HepG2 (cell line): ENCODE results near the gene CPNE4. TPM values are rescaled to one million over a fixed set of nuclear protein-coding genes. Genes with fewer than 3 reads are reported as not detected.

Source experiments
- ELF4 ChIP-seq: sonication (generic); formaldehyde crosslinking; IDR thresholded peaks from 2 replicates; pipeline ENCODE4 v1.5.0; 2020; ENCODE audit warnings: missing genetic modification reagents, mild to moderate bottlenecking, moderate library complexity, borderline replicate concordance
- JUND ChIP-seq: sonication (generic); formaldehyde crosslinking; IDR thresholded peaks from 2 replicates; pipeline ENCODE4 v1.8.0; 2022; ENCODE audit warnings: mild to moderate bottlenecking, missing genetic modification reagents
- RARG ChIP-seq: sonication (generic); formaldehyde crosslinking; IDR thresholded peaks from 2 replicates; pipeline ENCODE4 v1.4.0; 2020; ENCODE audit warnings: low read depth, mild to moderate bottlenecking, missing genetic modification reagents
- SMAD1 ChIP-seq: sonication (generic); formaldehyde crosslinking; IDR thresholded peaks from 2 replicates; pipeline ENCODE4 v1.4.0; 2020; ENCODE audit warnings: missing genetic modification reagents, low read depth, mild to moderate bottlenecking, borderline replicate concordance
- TGIF2 ChIP-seq: IDR thresholded peaks from 2 replicates; pipeline ENCODE4 v1.6.1; 2016; ENCODE audit warnings: control low read depth, missing compliant biosample characterization
- ZFAT ChIP-seq: sonication (generic); formaldehyde crosslinking; conservative IDR thresholded peaks from 2 replicates; pipeline ENCODE4 v1.8.1; 2023; ENCODE audit warnings: missing genetic modification reagents, inconsistent platforms
- ZNF382 ChIP-seq: sonication (generic); formaldehyde crosslinking; IDR thresholded peaks from 2 replicates; pipeline ENCODE4 v1.5.0; 2020; ENCODE audit warnings: missing genetic modification reagents, mild to moderate bottlenecking, borderline replicate concordance
- ZNF577 ChIP-seq: sonication (generic); formaldehyde crosslinking; IDR thresholded peaks from 2 replicates; pipeline ENCODE4 v1.4.0; 2020; ENCODE audit warnings: mild to moderate bottlenecking, low read depth, missing genetic modification reagents, borderline replicate concordance
- ZZZ3 ChIP-seq: sonication (generic); formaldehyde crosslinking; IDR thresholded peaks from 2 replicates; pipeline ENCODE4 v1.4.0; 2020; ENCODE audit warnings: missing genetic modification reagents, mild to moderate bottlenecking, borderline replicate concordance
- polyA plus RNA-seq, 8 experiments: library from polyadenylated mRNA; depleted of rRNA in 3 of 8; stranded (reverse) in 7 of 8; unstranded in 1 of 8; fragments of >200 nt; fragmentation: Illumina TruSeq in 4 of 8; extraction: Trizol in 4 of 8; gene quantifications; 2 replicates each; pipeline versions ENCODE4 v1.2.1 to v1.2.3, GENCODE V29; 2011 to 2016; ENCODE audit warnings: low read depth in 4 of 8, missing spikeins in 1 of 8, mixed read lengths in 1 of 8; ENCODE audit not compliant: insufficient read depth in 1 of 8
- total RNA-seq, 5 experiments: library from RNA; depleted of rRNA; stranded (reverse); fragments of >200 nt; fragmentation: Illumina TruSeq; extraction: Trizol; gene quantifications; 2 replicates each; pipeline ENCODE4 v1.2.3, GENCODE V29; 2016; ENCODE audit warnings: low read depth in 1 of 5
- TF ChIP-seq, protein P1 (sequence below): sonication (generic); formaldehyde crosslinking; IDR thresholded peaks from 2 replicates; pipeline ENCODE4 v1.4.0; 2020; ENCODE audit warnings: missing genetic modification reagents
- TF ChIP-seq, protein P2 (sequence below): sonication (generic); formaldehyde crosslinking; IDR thresholded peaks from 2 replicates; pipeline ENCODE4 v1.8.0; 2022; ENCODE audit warnings: missing genetic modification reagents, mild to moderate bottlenecking, borderline replicate concordance
- TF ChIP-seq, protein P3 (sequence below): IDR thresholded peaks from 2 replicates; pipeline ENCODE4 v1.6.1; 2016; ENCODE audit warnings: low read depth, control low read depth

The CPNE4 gene
- total and polyA plus RNA-seq, 2 of the 13 experiments (the other 11 are each of a cell fraction or from before 2014, with no cell fraction given), result not detected

DNA sequence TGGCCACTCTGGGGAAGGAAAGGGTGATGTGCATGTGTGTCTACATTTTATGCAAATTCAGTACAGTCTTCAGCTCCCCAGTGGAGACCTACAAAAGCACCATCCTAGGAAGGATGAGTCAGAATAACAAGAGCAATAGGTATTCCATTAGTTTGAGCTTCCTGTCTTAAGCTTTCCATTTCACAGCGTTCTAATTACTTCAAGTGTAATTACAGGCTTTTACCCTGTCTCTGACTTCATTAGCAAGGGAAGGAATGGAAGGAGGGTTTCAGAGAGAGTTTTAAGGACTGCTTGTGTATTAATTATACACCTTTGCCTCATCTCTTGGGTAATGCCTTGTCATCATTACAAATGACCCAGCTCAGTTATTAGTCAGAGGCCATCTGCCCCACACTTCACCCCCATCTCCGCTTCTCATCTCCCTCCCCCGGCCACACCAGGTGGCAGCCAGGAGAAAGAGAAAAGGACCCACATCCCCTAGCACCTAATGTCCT, 329.2 kb downstream of the CPNE4 start (continued):
- TF ChIP-seq, protein P1, sequence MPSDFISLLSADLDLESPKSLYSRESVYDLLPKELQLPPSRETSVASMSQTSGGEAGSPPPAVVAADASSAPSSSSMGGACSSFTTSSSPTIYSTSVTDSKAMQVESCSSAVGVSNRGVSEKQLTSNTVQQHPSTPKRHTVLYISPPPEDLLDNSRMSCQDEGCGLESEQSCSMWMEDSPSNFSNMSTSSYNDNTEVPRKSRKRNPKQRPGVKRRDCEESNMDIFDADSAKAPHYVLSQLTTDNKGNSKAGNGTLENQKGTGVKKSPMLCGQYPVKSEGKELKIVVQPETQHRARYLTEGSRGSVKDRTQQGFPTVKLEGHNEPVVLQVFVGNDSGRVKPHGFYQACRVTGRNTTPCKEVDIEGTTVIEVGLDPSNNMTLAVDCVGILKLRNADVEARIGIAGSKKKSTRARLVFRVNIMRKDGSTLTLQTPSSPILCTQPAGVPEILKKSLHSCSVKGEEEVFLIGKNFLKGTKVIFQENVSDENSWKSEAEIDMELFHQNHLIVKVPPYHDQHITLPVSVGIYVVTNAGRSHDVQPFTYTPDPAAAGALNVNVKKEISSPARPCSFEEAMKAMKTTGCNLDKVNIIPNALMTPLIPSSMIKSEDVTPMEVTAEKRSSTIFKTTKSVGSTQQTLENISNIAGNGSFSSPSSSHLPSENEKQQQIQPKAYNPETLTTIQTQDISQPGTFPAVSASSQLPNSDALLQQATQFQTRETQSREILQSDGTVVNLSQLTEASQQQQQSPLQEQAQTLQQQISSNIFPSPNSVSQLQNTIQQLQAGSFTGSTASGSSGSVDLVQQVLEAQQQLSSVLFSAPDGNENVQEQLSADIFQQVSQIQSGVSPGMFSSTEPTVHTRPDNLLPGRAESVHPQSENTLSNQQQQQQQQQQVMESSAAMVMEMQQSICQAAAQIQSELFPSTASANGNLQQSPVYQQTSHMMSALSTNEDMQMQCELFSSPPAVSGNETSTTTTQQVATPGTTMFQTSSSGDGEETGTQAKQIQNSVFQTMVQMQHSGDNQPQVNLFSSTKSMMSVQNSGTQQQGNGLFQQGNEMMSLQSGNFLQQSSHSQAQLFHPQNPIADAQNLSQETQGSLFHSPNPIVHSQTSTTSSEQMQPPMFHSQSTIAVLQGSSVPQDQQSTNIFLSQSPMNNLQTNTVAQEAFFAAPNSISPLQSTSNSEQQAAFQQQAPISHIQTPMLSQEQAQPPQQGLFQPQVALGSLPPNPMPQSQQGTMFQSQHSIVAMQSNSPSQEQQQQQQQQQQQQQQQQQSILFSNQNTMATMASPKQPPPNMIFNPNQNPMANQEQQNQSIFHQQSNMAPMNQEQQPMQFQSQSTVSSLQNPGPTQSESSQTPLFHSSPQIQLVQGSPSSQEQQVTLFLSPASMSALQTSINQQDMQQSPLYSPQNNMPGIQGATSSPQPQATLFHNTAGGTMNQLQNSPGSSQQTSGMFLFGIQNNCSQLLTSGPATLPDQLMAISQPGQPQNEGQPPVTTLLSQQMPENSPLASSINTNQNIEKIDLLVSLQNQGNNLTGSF (CRISPR knock-in tag), result no peak
- TF ChIP-seq ZNF382 (CRISPR knock-in tag) (no peak), ZFAT (CRISPR knock-in tag) (no peak), RARG (no peak), ZNF577 (CRISPR knock-in tag) (no peak), ELF4 (CRISPR knock-in tag) (no peak), JUND (no peak), TGIF2 (CRISPR knock-in tag) (no peak), SMAD1 (no peak), ZZZ3 (CRISPR knock-in tag) (no peak)
- TF ChIP-seq, protein P2, sequence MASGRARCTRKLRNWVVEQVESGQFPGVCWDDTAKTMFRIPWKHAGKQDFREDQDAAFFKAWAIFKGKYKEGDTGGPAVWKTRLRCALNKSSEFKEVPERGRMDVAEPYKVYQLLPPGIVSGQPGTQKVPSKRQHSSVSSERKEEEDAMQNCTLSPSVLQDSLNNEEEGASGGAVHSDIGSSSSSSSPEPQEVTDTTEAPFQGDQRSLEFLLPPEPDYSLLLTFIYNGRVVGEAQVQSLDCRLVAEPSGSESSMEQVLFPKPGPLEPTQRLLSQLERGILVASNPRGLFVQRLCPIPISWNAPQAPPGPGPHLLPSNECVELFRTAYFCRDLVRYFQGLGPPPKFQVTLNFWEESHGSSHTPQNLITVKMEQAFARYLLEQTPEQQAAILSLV (CRISPR knock-in tag), result no peak
- TF ChIP-seq, protein P3, sequence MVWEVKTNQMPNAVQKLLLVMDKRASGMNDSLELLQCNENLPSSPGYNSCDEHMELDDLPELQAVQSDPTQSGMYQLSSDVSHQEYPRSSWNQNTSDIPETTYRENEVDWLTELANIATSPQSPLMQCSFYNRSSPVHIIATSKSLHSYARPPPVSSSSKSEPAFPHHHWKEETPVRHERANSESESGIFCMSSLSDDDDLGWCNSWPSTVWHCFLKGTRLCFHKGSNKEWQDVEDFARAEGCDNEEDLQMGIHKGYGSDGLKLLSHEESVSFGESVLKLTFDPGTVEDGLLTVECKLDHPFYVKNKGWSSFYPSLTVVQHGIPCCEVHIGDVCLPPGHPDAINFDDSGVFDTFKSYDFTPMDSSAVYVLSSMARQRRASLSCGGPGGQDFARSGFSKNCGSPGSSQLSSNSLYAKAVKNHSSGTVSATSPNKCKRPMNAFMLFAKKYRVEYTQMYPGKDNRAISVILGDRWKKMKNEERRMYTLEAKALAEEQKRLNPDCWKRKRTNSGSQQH (CRISPR knock-in tag), result no peak
